AG04450 (cell line): Measurements from ENCODE around the gene RBM44. TPM values are rescaled to one million over a fixed set of nuclear protein-coding genes. Genes with fewer than 3 reads are reported as not detected.
"Not testable (repeated sequence)": the region's sequence is repeated elsewhere in the genome, so short reads cannot be mapped to it uniquely, and the experiment has no call there.

ENCODE experiments used
- CTCF ChIA-PET: fragments of 300-600, 350-600 bp; formaldehyde crosslinking; extraction: SDS; loops from one replicate; lab custom pipeline; 2022; ENCODE audit warnings: antibody characterized with exemption, inconsistent platforms; lab: Charles Lee
- POLR2A ChIA-PET: fragments of 350-600 bp; formaldehyde crosslinking; extraction: SDS; loops from one replicate; lab custom pipeline; 2021; ENCODE audit warnings: antibody characterized with exemption, inconsistent platforms; lab: Yijun Ruan, JAX
- DNase-seq: peaks from one replicate; pipeline ENCODE4 v3.0.0-alpha.2; 2011; ENCODE audit warnings: low read depth, low spot score
- H3K27ac ChIP-seq: one replicate; pipeline ENCODE4 v1.5.1; 2012; ENCODE audit warnings: low read depth, low read length, control low read depth
- H3K27me3 ChIP-seq: one replicate; pipeline ENCODE4 v1.6.0; 2012; ENCODE audit warnings: low read length; ENCODE audit not compliant: control insufficient read depth, insufficient read depth
- H3K4me3 ChIP-seq: 2 replicates; pipeline ENCODE4 v1.5.1; 2011; ENCODE audit warnings: mild to moderate bottlenecking, low read depth, low read length, control low read depth
- H3K9me3 ChIP-seq: 2 replicates; pipeline ENCODE4 v1.5.1; 2012; ENCODE audit warnings: low read length; ENCODE audit not compliant: control insufficient read depth, insufficient read depth
- CTCF ChIP-seq: IDR thresholded peaks from 2 replicates; pipeline ENCODE4 v1.5.1; 2011; ENCODE audit warnings: low read depth, low read length, control low read depth, inconsistent platforms
- polyA plus RNA-seq: library from polyadenylated mRNA; depleted of rRNA; stranded (reverse); fragments of >200 nt; gene quantifications from 2 replicates; pipeline ENCODE4 v1.2.3, GENCODE V29; 2011

The RBM44 gene
- polyA plus RNA-seq, 1 experiment: 0.16 TPM

GRCh38 chr2:237779521-237779920, 19.1 kb upstream of the RBM44 start:
- H3K4me3 ChIP-seq: no peak overlapping the region
- TF ChIP-seq CTCF: no peak
- DNase-seq: no peak
- POLR2A ChIA-PET: no interaction called here
- no peaks in the 10 kb centered on the region; the same call in none of the 2 replicates for H3K9me3 ChIP-seq
- no peak overlapping the region for H3K27ac ChIP-seq
- CTCF ChIA-PET: interaction anchor here (0.7 to 1.3 kb wide), 2 partner anchors 34 to 1209 kb away, joined by 4 to 5 read pairs; no protein-coding TSS in a partner anchor
- H3K27me3 ChIP-seq: no peaks in the 10 kb centered on the region

GRCh38 chr2:237782181-237782580, 16.4 kb upstream of the RBM44 start:
- ChIA-PET CTCF (interaction anchor here (1.4 kb wide), 1 partner anchor 37 kb away, joined by 3 read pairs; no protein-coding TSS in a partner anchor), POLR2A (no interaction called here)
- no peak for DNase-seq
- no peak overlapping the region for H3K27ac ChIP-seq
- H3K4me3 ChIP-seq: no peak overlapping the region
- H3K27me3 ChIP-seq: no peaks in the 10 kb centered on the region
- peaks cover 8% of the 10 kb centered on the region for H3K9me3 ChIP-seq
- no peak for TF ChIP-seq CTCF

DNA sequence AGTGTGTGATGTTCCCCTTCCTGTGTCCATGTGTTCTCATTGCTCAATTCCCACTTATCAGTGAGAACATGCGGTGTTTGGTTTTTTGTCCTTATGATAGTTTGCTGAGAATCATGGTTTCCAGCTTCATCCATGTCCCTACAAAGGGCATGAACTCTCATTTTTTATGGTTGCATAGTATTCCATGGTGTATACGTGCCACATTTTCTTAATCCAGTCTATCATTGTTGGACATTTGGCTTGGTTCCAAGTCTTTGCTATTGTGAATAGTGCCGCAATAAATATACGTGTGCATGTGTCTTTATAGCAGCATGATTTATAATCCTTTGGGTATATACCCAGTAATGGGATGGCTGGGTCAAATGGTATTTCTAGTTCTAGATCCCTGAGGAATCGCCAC, 14.9 kb upstream of the RBM44 start:
- CTCF ChIA-PET: interaction anchor here (1.2 kb wide), 1 partner anchor 38 kb away, joined by 3 read pairs; no protein-coding TSS in a partner anchor
- DNase-seq, POLR2A ChIA-PET, H3K27ac ChIP-seq, H3K9me3 ChIP-seq, H3K4me3 ChIP-seq, H3K27me3 ChIP-seq: not testable (repeated sequence)

DNA sequence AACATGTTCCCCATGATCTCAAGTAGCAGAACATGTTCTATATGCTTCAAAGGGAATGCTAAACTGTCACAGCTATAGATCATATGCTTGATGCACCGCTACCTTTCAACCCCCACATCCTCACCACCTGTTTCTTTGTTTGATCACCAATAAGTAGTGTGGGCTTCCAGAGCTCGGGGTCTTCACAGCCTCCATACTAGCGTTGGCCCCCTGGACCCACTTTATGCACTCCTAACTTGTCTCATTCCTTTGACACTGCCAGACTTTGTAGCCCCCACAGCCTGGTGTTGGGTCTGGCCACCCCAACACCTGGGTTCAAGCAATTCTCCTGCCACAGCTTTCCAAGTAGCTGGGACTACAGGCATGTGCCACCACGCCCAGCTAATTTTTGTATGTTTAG, 11.6 kb upstream of the RBM44 start:
- ChIA-PET POLR2A (no interaction called here), CTCF (no interaction called here)
- Histone ChIP-seq H3K27me3 (no peaks in the 10 kb centered on the region), H3K9me3 (peaks cover 10% of the 10 kb centered on the region), H3K27ac (no peak overlapping the region), H3K4me3 (no peak overlapping the region)
- no peak for DNase-seq
- no peak for TF ChIP-seq CTCF

DNA sequence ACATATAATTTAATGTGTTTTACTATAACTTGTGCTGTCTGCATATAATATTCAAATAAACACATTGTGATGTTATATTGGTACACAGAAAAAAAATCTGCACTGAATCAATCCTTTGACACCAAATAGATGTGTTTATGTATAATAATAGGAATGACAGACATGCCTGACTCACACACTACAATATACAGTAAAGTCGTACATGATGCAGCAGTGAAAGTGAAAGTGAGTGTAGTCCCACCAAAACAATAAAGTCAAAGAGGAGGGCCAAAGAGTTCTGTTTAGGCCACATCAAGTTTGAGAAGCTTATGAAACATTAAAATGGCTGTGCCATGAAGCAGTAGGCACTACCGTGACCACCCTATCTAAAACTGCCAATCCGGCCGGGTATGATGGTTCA, 8.2 kb upstream of the RBM44 start:
- ChIA-PET CTCF (no interaction called here), POLR2A (no interaction called here)
- Histone ChIP-seq H3K27me3 (no peaks in the 10 kb centered on the region), H3K4me3 (no peak overlapping the region), H3K9me3 (peaks cover 10% of the 10 kb centered on the region), H3K27ac (no peak overlapping the region)
- DNase-seq: peak; percentile 20
- no peak for TF ChIP-seq CTCF
